Endothelial cell (in vitro differentiated cells): Measurements from ENCODE around the gene PLCL2. TPM values are rescaled to one million over a fixed set of nuclear protein-coding genes. Genes with fewer than 3 reads are reported as not detected.

Experiments
- DNase-seq: peaks from one replicate; pipeline ENCODE4 v3.0.0; 2021; ENCODE audit warnings: low spot score
- H3K27ac Mint-ChIP-seq: one replicate; pipeline ENCODE4 v1.8.0; 2021; ENCODE audit warnings: mixed read lengths, inconsistent platforms; ENCODE audit not compliant: unreplicated experiment
- H3K27me3 Mint-ChIP-seq: one replicate; pipeline ENCODE4 v1.8.0; 2021; ENCODE audit warnings: mild to moderate bottlenecking, moderate library complexity, mixed read lengths, inconsistent platforms; ENCODE audit not compliant: unreplicated experiment
- H3K36me3 Mint-ChIP-seq: one replicate; pipeline ENCODE4 v1.8.0; 2021; ENCODE audit warnings: mild to moderate bottlenecking, low read depth, mixed read lengths, inconsistent platforms; ENCODE audit not compliant: unreplicated experiment
- H3K4me1 Mint-ChIP-seq: one replicate; pipeline ENCODE4 v1.8.0; 2021; ENCODE audit warnings: mild to moderate bottlenecking, mixed read lengths, inconsistent platforms; ENCODE audit not compliant: unreplicated experiment
- H3K4me3 Mint-ChIP-seq: one replicate; pipeline ENCODE4 v1.8.0; 2021; ENCODE audit warnings: mild to moderate bottlenecking, mixed read lengths, inconsistent platforms; ENCODE audit not compliant: unreplicated experiment
- H3K9me3 Mint-ChIP-seq: one replicate; pipeline ENCODE4 v1.8.0; 2021; ENCODE audit warnings: mixed read lengths, inconsistent platforms; ENCODE audit not compliant: unreplicated experiment
- total RNA-seq: library from RNA; stranded (reverse); fragmentation: NEBNext Ultra II Directional; extraction: Animal tissue kit (Norgen Biotek cat#: 25700); gene quantifications from one replicate; pipeline ENCODE4 v1.2.1, GENCODE V29; 2021; ENCODE audit not compliant: unreplicated experiment
- TF ChIP-seq, protein P1 (sequence below): fragments of 200-600 bp; sonication (generic); IDR thresholded peaks from one replicate; pipeline ENCODE4 v1.5.0; 2021; ENCODE audit warnings: antibody characterized with exemption; ENCODE audit not compliant: unreplicated experiment

PLCL2 gene
- total RNA-seq, 1 donor from 2014 or later = 18.8 TPM

DNA sequence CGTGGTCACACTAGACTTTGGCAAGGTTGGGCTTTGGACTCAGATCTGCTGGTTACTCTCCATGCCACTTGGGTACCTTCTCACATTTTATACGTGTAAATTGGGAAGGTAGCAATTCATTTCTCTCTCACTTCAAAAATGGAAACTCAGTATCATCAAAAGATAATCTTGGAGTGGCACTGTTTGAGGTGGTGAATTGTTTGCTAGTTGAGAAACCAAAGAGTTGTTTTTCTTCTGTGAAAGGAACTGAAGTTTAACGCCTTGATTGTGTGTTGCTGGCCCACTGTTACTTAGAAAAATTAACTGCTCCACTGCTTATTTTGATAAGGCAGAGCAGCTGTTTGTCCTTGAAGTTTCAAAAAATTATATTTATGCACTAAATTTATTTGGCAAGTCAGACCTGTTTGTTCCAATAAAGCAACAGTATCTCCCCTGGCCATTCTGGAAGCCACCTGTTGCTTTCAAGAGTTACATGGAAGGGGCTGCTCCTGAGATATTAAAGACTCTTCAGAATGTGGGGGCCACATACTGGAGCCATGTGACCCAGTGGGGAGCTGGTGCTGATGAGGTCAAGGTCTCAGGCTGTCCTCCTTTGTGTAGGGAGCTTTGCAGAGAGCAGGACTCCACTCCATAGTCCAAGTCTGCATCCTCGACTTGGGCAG, 16.2 kb downstream of the PLCL2 start:
- H3K4me1 Mint-ChIP-seq = peaks cover 6% of the 10 kb centered on the region
- no peaks in the 10 kb centered on the region for H3K36me3 Mint-ChIP-seq
- TF ChIP-seq, protein P1, sequence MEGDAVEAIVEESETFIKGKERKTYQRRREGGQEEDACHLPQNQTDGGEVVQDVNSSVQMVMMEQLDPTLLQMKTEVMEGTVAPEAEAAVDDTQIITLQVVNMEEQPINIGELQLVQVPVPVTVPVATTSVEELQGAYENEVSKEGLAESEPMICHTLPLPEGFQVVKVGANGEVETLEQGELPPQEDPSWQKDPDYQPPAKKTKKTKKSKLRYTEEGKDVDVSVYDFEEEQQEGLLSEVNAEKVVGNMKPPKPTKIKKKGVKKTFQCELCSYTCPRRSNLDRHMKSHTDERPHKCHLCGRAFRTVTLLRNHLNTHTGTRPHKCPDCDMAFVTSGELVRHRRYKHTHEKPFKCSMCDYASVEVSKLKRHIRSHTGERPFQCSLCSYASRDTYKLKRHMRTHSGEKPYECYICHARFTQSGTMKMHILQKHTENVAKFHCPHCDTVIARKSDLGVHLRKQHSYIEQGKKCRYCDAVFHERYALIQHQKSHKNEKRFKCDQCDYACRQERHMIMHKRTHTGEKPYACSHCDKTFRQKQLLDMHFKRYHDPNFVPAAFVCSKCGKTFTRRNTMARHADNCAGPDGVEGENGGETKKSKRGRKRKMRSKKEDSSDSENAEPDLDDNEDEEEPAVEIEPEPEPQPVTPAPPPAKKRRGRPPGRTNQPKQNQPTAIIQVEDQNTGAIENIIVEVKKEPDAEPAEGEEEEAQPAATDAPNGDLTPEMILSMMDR = no peak
- peaks cover 2% of the 10 kb centered on the region for H3K27me3 Mint-ChIP-seq
- no peak for DNase-seq
- H3K4me3 Mint-ChIP-seq = no peak overlapping the region
- H3K27ac Mint-ChIP-seq = no peak overlapping the region
- H3K9me3 Mint-ChIP-seq = no peaks in the 10 kb centered on the region

DNA sequence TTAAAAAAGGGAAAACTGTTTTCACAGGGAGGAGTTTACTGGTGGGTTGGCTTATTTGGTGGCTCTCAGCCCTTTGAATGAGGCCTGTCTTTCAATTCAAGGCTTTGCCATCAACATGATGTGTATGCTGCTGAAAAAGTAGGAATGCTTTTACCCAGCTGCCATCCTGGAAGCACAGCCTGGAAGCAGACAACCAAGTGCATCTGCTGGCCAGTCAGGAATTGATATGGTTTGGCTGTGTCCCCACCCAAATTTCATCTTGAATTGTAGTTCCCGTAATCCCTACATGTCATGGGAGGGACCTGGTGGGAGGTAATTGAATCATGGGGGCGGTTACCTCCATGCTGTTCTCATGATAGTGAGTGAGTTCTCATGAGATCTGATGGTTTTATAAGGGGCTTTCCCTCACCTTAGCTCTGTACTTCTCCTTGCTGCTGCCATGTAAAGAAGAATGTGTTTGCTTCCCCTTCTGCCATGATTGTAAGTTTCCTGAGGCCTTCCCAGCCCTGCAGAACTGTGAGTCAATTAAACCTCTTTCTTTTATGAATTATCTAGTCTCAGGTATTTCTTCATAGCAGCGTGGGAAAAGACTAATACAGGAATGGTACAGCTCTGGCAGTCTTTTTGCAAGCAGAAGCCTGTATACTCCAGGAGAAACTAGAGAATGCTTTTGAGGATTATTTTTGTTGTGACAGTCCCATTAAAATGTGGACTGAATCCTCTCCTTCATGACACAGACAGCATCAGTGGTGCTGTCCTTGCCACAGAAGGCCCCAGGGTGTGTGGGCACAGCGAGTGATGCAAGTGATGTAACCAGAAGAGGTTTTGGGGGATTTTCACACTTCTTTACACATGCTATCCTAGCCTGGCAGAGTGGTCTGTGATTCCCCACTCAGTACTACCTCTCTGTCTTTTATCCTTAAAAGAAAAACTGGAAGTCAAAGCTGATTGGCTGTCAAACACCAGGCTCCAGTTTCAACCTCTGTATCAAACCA, 20.0 kb downstream of the PLCL2 start:
- H3K4me1 Mint-ChIP-seq = peaks cover 18% of the 10 kb centered on the region

DNA sequence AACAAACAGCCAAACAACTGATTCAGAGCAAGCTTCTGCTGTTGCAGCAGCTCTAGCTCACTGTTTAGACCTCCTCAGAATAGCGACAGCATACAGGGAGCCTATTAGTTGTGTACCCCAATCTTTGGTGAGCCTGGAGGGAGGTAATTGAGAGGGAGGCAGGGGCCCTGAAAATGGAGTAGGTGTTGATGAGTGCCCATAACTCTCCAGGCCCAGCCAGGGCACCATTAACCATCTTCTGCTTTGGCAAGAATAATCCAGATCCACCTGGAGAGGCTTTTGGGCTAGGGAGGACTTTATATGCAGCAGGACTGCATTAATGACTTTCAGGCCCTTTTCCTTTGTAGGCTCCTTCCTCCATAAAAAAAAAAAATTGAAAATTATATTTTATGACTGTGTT, 20.9 kb downstream of the PLCL2 start:
- Mint-ChIP-seq H3K36me3 (no peaks in the 10 kb centered on the region), H3K27me3 (peaks cover 3% of the 10 kb centered on the region), H3K27ac (no peak overlapping the region), H3K4me3 (no peak overlapping the region), H3K9me3 (no peaks in the 10 kb centered on the region), H3K4me1 (peaks cover 21% of the 10 kb centered on the region)
- DNase-seq = no peak
- TF ChIP-seq, protein P1 = no peak

More for the DNA sequence above, 20.0 kb downstream of the PLCL2 start:
- DNase-seq = no peak
- Mint-ChIP-seq H3K27ac (no peak overlapping the region), H3K27me3 (peaks cover 2% of the 10 kb centered on the region), H3K4me3 (no peak overlapping the region), H3K9me3 (no peaks in the 10 kb centered on the region), H3K36me3 (no peaks in the 10 kb centered on the region)
- TF ChIP-seq, protein P1 = no peak

DNA sequence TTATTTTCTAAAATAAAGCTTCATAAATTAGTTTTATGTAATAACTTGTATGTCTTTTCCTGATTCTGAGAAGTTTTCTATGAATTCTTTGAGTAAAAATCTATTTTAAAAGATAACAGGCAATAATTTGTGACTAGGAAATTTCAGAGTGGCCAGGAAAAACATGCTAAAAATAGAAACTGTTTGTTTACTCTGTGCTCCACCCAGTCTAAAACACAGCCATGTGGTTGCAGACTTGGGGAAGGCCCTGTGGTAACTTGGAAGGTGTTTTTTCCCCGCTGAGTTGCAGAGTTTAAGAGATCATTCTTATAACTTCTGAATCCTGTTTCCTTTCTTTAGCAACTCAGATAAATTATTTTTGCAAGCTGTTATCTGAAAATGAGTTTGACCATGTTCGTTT, 21.9 kb downstream of the PLCL2 start:
- H3K27ac Mint-ChIP-seq = no peak overlapping the region
- no peak overlapping the region for H3K4me3 Mint-ChIP-seq
- peaks cover 20% of the 10 kb centered on the region for H3K4me1 Mint-ChIP-seq
- no peaks in the 10 kb centered on the region for H3K36me3 Mint-ChIP-seq
- TF ChIP-seq, protein P1 = no peak
- H3K27me3 Mint-ChIP-seq = peaks cover 1% of the 10 kb centered on the region
- no peaks in the 10 kb centered on the region for H3K9me3 Mint-ChIP-seq
- DNase-seq = no peak
